Measurements from ENCODE around the gene NPTXR. TPM values are rescaled to one million over a fixed set of nuclear protein-coding genes. Genes with fewer than 3 reads are reported as not detected.
"Not testable (repeated sequence)": the region's sequence is repeated elsewhere in the genome, so short reads cannot be mapped to it uniquely, and the experiment has no call there.

Gene NPTXR
- polyA plus RNA-seq, 4 donors, result 0.22 to 5.3 (median 2.2) TPM

- no peaks in the 10 kb centered on the region for H3K9me3 ChIP-seq (ENCODE audit: control insufficient read depth in 2 of 2, insufficient read depth in 1 of 2, low read depth in 1 of 2, low read length in 1 of 2)
- 50 to 72% (median 67%) methylated on average over 13 of the region's 13 CpGs for WGBS, 3 donors
- no peak overlapping the region for H3K4me3 ChIP-seq (ENCODE audit: low read depth in 1 of 3, low read length in 3 of 3)
- DNase-seq (no peak), FAIRE-seq (no peak)
- H3K27me3 ChIP-seq (ENCODE audit: control insufficient read depth in 3 of 3, insufficient read depth in 3 of 3, low read length in 3 of 3), result no peaks in the 10 kb centered on the region
- peaks cover 0 to 15% (median 3%) of the 10 kb centered on the region in 3 donors for H3K4me1 ChIP-seq (ENCODE audit: control insufficient read depth in 3 of 3, insufficient read depth in 2 of 3, low read depth in 1 of 3, low read length in 2 of 3)
- H3K27ac ChIP-seq (ENCODE audit: low read depth in 1 of 3, low read length in 2 of 3), result no peak overlapping the region
- H3K36me3 ChIP-seq (ENCODE audit: control insufficient read depth in 3 of 3, insufficient read depth in 2 of 3, low read depth in 1 of 3, low read length in 3 of 3), result peaks cover 0 to 38% (median 1%) of the 10 kb centered on the region in 3 donors
These were observed 17.5 kb upstream of the NPTXR start for GRCh38 chr22:38861170-38861876.

GRCh38 chr22:38860283-38861169 is 16.7 kb upstream of the NPTXR start:
- DNase-seq, result peak in 1 of 2 donors; percentile 63

GRCh38 chr22:38859581-38860282 is 15.9 kb upstream of the NPTXR start:
- no peak overlapping the region for H3K4me3 ChIP-seq (ENCODE audit: low read depth in 1 of 3, low read length in 3 of 3)
- no peaks in the 10 kb centered on the region for H3K27me3 ChIP-seq (ENCODE audit: control insufficient read depth in 3 of 3, insufficient read depth in 3 of 3, low read length in 3 of 3)
- no peaks in the 10 kb centered on the region for H3K9me3 ChIP-seq (ENCODE audit: control insufficient read depth in 2 of 2, insufficient read depth in 1 of 2, low read depth in 1 of 2, low read length in 1 of 2)
- DNase-seq (no peak), FAIRE-seq (no peak)
- 77 to 81% (median 80%) methylated on average over 14 of the region's 14 CpGs for WGBS, 3 donors
- H3K4me1 ChIP-seq (ENCODE audit: control insufficient read depth in 3 of 3, insufficient read depth in 2 of 3, low read depth in 1 of 3, low read length in 2 of 3), result peaks cover 0 to 15% (median 3%) of the 10 kb centered on the region in 3 donors
- no peak overlapping the region for H3K27ac ChIP-seq (ENCODE audit: low read depth in 1 of 3, low read length in 2 of 3)
- peaks cover 0 to 22% (median 0%) of the 10 kb centered on the region in 3 donors for H3K36me3 ChIP-seq (ENCODE audit: control insufficient read depth in 3 of 3, insufficient read depth in 2 of 3, low read depth in 1 of 3, low read length in 3 of 3)

More at GRCh38 chr22:38860283-38861169, 16.7 kb upstream of the NPTXR start:
- 59 to 70% (median 64%) methylated on average over 22 to 23 of the region's 23 CpGs for WGBS, 3 donors
- no peaks in the 10 kb centered on the region for H3K9me3 ChIP-seq (ENCODE audit: control insufficient read depth in 2 of 2, insufficient read depth in 1 of 2, low read depth in 1 of 2, low read length in 1 of 2)
- no peak overlapping the region for H3K4me3 ChIP-seq (ENCODE audit: low read depth in 1 of 3, low read length in 3 of 3)
- no peak for FAIRE-seq
- H3K27ac ChIP-seq (ENCODE audit: low read depth in 1 of 3, low read length in 2 of 3), result no peak overlapping the region
- no peaks in the 10 kb centered on the region for H3K27me3 ChIP-seq (ENCODE audit: control insufficient read depth in 3 of 3, insufficient read depth in 3 of 3, low read length in 3 of 3)
- H3K36me3 ChIP-seq (ENCODE audit: control insufficient read depth in 3 of 3, insufficient read depth in 2 of 3, low read depth in 1 of 3, low read length in 3 of 3), result peaks cover 0 to 30% (median 0%) of the 10 kb centered on the region in 3 donors
- peaks cover 0 to 15% (median 3%) of the 10 kb centered on the region in 3 donors for H3K4me1 ChIP-seq (ENCODE audit: control insufficient read depth in 3 of 3, insufficient read depth in 2 of 3, low read depth in 1 of 3, low read length in 2 of 3)

DNA sequence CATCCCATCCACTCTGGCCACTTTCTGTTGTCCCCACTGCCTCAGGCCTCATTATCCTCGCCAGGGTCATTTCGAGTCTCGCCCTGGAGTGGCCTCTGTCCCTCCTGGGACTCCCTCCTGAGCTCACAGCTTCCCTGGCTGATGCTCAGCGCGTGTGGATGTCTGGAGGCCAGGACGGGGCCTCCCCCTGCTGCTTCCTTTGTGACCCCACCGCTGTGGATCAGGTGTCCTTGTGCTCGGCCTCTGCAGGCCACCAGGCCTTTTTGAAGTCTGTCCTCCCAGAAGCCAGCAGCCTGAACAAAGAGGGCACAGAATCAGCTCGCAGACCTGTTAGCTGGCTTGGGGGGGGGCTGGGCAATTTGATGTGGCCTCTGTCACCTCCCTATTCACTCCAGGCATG is 14.7 kb upstream of the NPTXR start:
- H3K9me3 ChIP-seq (ENCODE audit: control insufficient read depth in 2 of 2, insufficient read depth in 1 of 2, low read depth in 1 of 2, low read length in 1 of 2), result no peaks in the 10 kb centered on the region
- WGBS, 3 donors, result 72 to 83% (median 81%) methylated on average over 9 of the region's 9 CpGs
- no peak overlapping the region for H3K4me3 ChIP-seq (ENCODE audit: low read depth in 1 of 3, low read length in 3 of 3)
- peaks cover 0 to 12% (median 0%) of the 10 kb centered on the region in 3 donors for H3K36me3 ChIP-seq (ENCODE audit: control insufficient read depth in 3 of 3, insufficient read depth in 2 of 3, low read depth in 1 of 3, low read length in 3 of 3)
- H3K4me1 ChIP-seq (ENCODE audit: control insufficient read depth in 3 of 3, insufficient read depth in 2 of 3, low read depth in 1 of 3, low read length in 2 of 3), result peaks cover 0 to 15% (median 0%) of the 10 kb centered on the region in 3 donors
- no peak overlapping the region for H3K27ac ChIP-seq (ENCODE audit: low read depth in 1 of 3, low read length in 2 of 3)
- DNase-seq (no peak), FAIRE-seq (no peak)
- no peaks in the 10 kb centered on the region for H3K27me3 ChIP-seq (ENCODE audit: control insufficient read depth in 3 of 3, insufficient read depth in 3 of 3, low read length in 3 of 3)

DNA sequence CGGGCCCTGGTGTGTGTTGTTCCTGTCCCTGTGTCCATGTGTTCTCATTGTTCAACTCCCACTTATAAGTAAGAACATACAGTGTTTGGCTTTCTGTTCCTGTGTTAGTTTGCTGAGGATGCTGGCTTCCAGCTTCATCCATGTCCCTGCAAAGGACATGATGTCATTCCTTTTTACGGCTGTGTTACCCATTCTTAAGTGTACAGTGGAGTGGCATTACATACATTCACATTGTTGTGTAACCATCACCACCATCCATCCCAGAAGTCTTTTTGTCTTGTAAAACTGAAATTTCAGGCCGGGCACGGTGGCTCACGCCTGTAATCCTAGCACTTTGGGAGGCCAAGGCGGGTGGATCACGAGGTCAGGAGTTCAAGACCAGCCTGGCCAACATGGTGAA is 10.6 kb upstream of the NPTXR start:
- not testable (repeated sequence) for H3K4me1 ChIP-seq (ENCODE audit: control insufficient read depth in 3 of 3, insufficient read depth in 2 of 3, low read depth in 1 of 3, low read length in 2 of 3); H3K36me3 ChIP-seq (ENCODE audit: control insufficient read depth in 3 of 3, insufficient read depth in 2 of 3, low read depth in 1 of 3, low read length in 3 of 3); H3K27me3 ChIP-seq (ENCODE audit: control insufficient read depth in 3 of 3, insufficient read depth in 3 of 3, low read length in 3 of 3); H3K9me3 ChIP-seq (ENCODE audit: control insufficient read depth in 2 of 2, insufficient read depth in 1 of 2, low read depth in 1 of 2, low read length in 1 of 2); DNase-seq; H3K4me3 ChIP-seq (ENCODE audit: low read depth in 1 of 3, low read length in 3 of 3); H3K27ac ChIP-seq (ENCODE audit: low read depth in 1 of 3, low read length in 2 of 3); FAIRE-seq
- 78 to 86% (median 80%) methylated on average over 6 to 7 of the region's 7 CpGs for WGBS, 3 donors

GRCh38 chr22:38853883-38854282 is 10.1 kb upstream of the NPTXR start:
- not testable (repeated sequence) for H3K4me1 ChIP-seq (ENCODE audit: control insufficient read depth in 3 of 3, insufficient read depth in 2 of 3, low read depth in 1 of 3, low read length in 2 of 3); DNase-seq; H3K4me3 ChIP-seq (ENCODE audit: low read depth in 1 of 3, low read length in 3 of 3); H3K36me3 ChIP-seq (ENCODE audit: control insufficient read depth in 3 of 3, insufficient read depth in 2 of 3, low read depth in 1 of 3, low read length in 3 of 3); FAIRE-seq; H3K27ac ChIP-seq (ENCODE audit: low read depth in 1 of 3, low read length in 2 of 3); H3K27me3 ChIP-seq (ENCODE audit: control insufficient read depth in 3 of 3, insufficient read depth in 3 of 3, low read length in 3 of 3); H3K9me3 ChIP-seq (ENCODE audit: control insufficient read depth in 2 of 2, insufficient read depth in 1 of 2, low read depth in 1 of 2, low read length in 1 of 2)
- 60 to 73% (median 62%) methylated on average over 5 of the region's 5 CpGs for WGBS, 3 donors

GRCh38 chr22:38853196-38853651 is 9.4 kb upstream of the NPTXR start:
- no peaks in the 10 kb centered on the region for H3K36me3 ChIP-seq (ENCODE audit: control insufficient read depth in 3 of 3, insufficient read depth in 2 of 3, low read depth in 1 of 3, low read length in 3 of 3)
- DNase-seq, result no peak
- H3K27ac ChIP-seq (ENCODE audit: low read depth in 1 of 3, low read length in 2 of 3), result no peak overlapping the region
- peaks cover 0 to 4% (median 0%) of the 10 kb centered on the region in 3 donors for H3K27me3 ChIP-seq (ENCODE audit: control insufficient read depth in 3 of 3, insufficient read depth in 3 of 3, low read length in 3 of 3)
- H3K4me1 ChIP-seq (ENCODE audit: control insufficient read depth in 3 of 3, insufficient read depth in 2 of 3, low read depth in 1 of 3, low read length in 2 of 3), result peaks cover 0 to 5% (median 0%) of the 10 kb centered on the region in 3 donors
- WGBS, 3 donors, result 73 to 76% (median 74%) methylated on average over 9 of the region's 9 CpGs
- FAIRE-seq, result no peak
- H3K4me3 ChIP-seq (ENCODE audit: low read depth in 1 of 3, low read length in 3 of 3), result no peak overlapping the region
- no peaks in the 10 kb centered on the region for H3K9me3 ChIP-seq (ENCODE audit: control insufficient read depth in 2 of 2, insufficient read depth in 1 of 2, low read depth in 1 of 2, low read length in 1 of 2)

DNA sequence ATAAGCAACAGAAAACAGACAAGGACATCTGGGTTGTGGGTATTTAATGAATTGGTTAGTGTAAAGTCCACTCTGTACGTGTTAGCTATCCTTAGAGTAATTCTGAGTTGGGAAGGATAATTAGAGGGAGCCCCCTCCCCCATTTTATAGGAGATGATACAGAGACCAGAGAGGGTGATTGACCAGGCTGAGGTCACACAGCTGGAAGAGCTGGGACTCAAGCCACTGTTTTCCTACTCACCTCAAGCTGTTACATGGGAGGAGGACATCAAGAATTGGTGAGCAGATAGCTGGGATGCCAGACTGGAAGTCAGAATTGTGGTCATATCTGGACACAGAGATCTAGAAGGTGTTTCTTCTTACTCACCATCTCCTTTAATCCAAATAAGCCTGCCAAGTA is 8.7 kb upstream of the NPTXR start:
- 50 to 63% (median 50%) methylated on average over 1 of the region's 1 CpG for WGBS, 3 donors
- H3K27ac ChIP-seq (ENCODE audit: low read depth in 1 of 3, low read length in 2 of 3), result no peak overlapping the region
- no peaks in the 10 kb centered on the region for H3K9me3 ChIP-seq (ENCODE audit: control insufficient read depth in 2 of 2, insufficient read depth in 1 of 2, low read depth in 1 of 2, low read length in 1 of 2)
- peaks cover 0 to 4% (median 0%) of the 10 kb centered on the region in 3 donors for H3K27me3 ChIP-seq (ENCODE audit: control insufficient read depth in 3 of 3, insufficient read depth in 3 of 3, low read length in 3 of 3)
- FAIRE-seq (no peak), DNase-seq (no peak)
- no peak overlapping the region for H3K4me3 ChIP-seq (ENCODE audit: low read depth in 1 of 3, low read length in 3 of 3)
- H3K4me1 ChIP-seq (ENCODE audit: control insufficient read depth in 3 of 3, insufficient read depth in 2 of 3, low read depth in 1 of 3, low read length in 2 of 3), result no peaks in the 10 kb centered on the region
- no peaks in the 10 kb centered on the region for H3K36me3 ChIP-seq (ENCODE audit: control insufficient read depth in 3 of 3, insufficient read depth in 2 of 3, low read depth in 1 of 3, low read length in 3 of 3)

Measured in small intestine (tissue), 7 donors.